Measurements from ENCODE around the gene PALS2. TPM values are rescaled to one million over a fixed set of nuclear protein-coding genes. Genes with fewer than 3 reads are reported as not detected.

Gene PALS2
- total and polyA plus RNA-seq, 2 donors (not counting 3 experiments of a cell fraction or from before 2014, with no cell fraction given): 4.3 to 23.6 TPM

DNA sequence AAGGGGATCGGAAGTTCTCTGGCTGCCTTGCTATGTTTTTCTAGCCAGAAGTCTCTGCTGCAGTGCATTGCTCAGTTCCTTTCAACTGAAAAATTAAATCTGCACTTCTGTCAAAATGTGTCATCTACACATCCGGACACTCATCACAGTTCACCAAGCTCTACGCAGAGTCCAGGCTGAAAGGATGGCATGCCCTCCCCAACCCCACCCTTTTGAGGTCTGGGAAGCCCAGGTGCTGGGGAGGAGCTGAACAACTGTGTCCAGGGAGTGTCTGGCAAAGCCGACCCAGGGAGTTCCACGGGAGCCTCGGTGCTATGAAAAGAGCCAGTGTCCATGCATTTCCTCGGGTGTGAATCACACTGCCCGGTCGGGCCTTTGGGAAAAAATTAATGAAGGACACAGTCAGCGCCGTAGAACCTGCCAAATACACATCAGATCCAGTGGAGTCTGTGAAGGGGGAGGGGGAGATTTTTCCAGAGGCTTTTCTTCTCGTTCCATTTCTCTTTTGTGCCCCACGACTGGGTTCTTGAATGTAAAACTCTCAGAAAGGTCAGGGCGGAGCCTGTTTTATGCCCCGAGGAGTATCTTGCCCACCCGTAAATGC lies 757 bp upstream of the PALS2 start:
- Histone ChIP-seq H3K27me3 (ENCODE audit: control insufficient read depth in 2 of 2, insufficient read depth in 2 of 2, low read length in 2 of 2) (peaks cover 25 to 30% of the 10 kb centered on the region in 2 experiments), H2AFZ (ENCODE audit: low read depth, low read length) (peak overlapping the region; percentile 94), H3K27ac (ENCODE audit: insufficient read depth, low read depth, low read length) (peak overlapping the region; percentile 61), H3K4me2 (ENCODE audit: insufficient read depth, low read length) (peak overlapping the region; percentile 95), H3K4me1 (ENCODE audit: control insufficient read depth, extremely low read depth, insufficient read depth, low read length) (peaks cover 17% of the 10 kb centered on the region), H4K20me1 (replicated peaks; ENCODE audit: control insufficient read depth, extremely low read depth, insufficient read depth, low read length) (peaks cover 2% of the 10 kb centered on the region), H3K9me1 (replicated peaks; ENCODE audit: control insufficient read depth, extremely low read depth, insufficient read depth, low read length) (no peaks in the 10 kb centered on the region), H3K9me3 (replicated peaks; ENCODE audit: control insufficient read depth, insufficient read depth, low read length) (no peaks in the 10 kb centered on the region), H3K36me3 (ENCODE audit: control insufficient read depth in 2 of 2, extremely low read depth in 1 of 2, insufficient read depth in 2 of 2, low read length in 2 of 2) (no peaks in the 10 kb centered on the region), H3K4me3 (replicated peaks in 1 of 3; ENCODE audit: insufficient read depth in 1 of 3, low read depth in 1 of 3, low read length in 3 of 3) (peak overlapping the region; percentile 73 to 92 (median 82)), H3K79me2 (ENCODE audit: control insufficient read depth, insufficient read depth, low read length) (peaks cover 29% of the 10 kb centered on the region), H3K9ac (replicated peaks; ENCODE audit: extremely low read depth, insufficient read depth, low read length) (peak overlapping the region; percentile 79)
- dilution Hi-C loops (cut with MboI; ENCODE audit: extremely low pct_ligation_motif_present, low sequenced_read_pairs) (no loop called here), intact Hi-C loops (cut with micrococcal nuclease) (loop anchor here (2.0 to 10.0 kb wide), 3 partner anchors 155 to 998 kb away; partner anchors contain the start of gene GSDME)
- CTCF ChIA-PET: interaction anchor here (1.1 to 8.1 kb wide), 2 partner anchors 95 to 185 kb away, joined by 4 to 134 read pairs; partner anchors contain the start of gene GSDME
- DNase-seq (ENCODE audit: low read depth, low spot score) (peak; percentile 58), FAIRE-seq (peak; percentile 59)
- POLR2A ChIA-PET: no interaction called here
- TF ChIP-seq FOS (IDR thresholded peaks at IDR 0.05; ENCODE audit: borderline replicate concordance, insufficient read depth, low read length): peak; percentile 36
- no peak for TF ChIP-seq POLR2A (IDR thresholded peaks at IDR 0.05; ENCODE audit: low read depth, low read length)
- TF ChIP-seq, protein P1, sequence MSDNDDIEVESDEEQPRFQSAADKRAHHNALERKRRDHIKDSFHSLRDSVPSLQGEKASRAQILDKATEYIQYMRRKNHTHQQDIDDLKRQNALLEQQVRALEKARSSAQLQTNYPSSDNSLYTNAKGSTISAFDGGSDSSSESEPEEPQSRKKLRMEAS (IDR thresholded peaks at IDR 0.05; ENCODE audit: insufficient read depth, insufficient read length): no peak
- TF ChIP-seq POLR2AphosphoS5 (IDR thresholded peaks at IDR 0.05; ENCODE audit: insufficient read depth, low read depth, low read length): no peak
- no peak for TF ChIP-seq EZH2 (IDR thresholded peaks at IDR 0.05; ENCODE audit: borderline replicate concordance, low read depth, low read length, severe bottlenecking)
- no TSS peak for BruUV-seq (replicated peaks)
